ENCODE measurements around the gene CUL3.

- TF ChIP-seq CTCF (IDR thresholded peaks at IDR 0.05), result no peak
- TF ChIP-seq POLR2A (IDR thresholded peaks at IDR 0.05), result no peak
Measured at GRCh38 chr2:224556381-224556780, 28.8 kb downstream of the CUL3 start.

Measured in vagina (tissue), 2 donors.